Endometrial microvascular endothelial cells (primary cell): ENCODE data around the gene RAD50. TPM values are rescaled to one million over a fixed set of nuclear protein-coding genes. Genes with fewer than 3 reads are reported as not detected.
"Not testable (repeated sequence)": the region's sequence is repeated elsewhere in the genome, so short reads cannot be mapped to it uniquely, and the experiment has no call there.

Experiments
- in situ Hi-C: cut with HindIII; loops from 2 replicates; pipeline ENCODE4 v1.10.0; 2017; ENCODE audit warnings: low sequenced_read_pairs, low pct_unique_long_range_greater_than_20kb; ENCODE audit errors: inconsistent ontology term
- total RNA-seq: library from RNA; depleted of rRNA; stranded (reverse); fragments of >200 nt; gene quantifications from one replicate; pipeline ENCODE4 v1.2.3, GENCODE V29; 2015; ENCODE audit errors: inconsistent ontology term

The RAD50 gene
- total RNA-seq, 1 donor from 2014 or later: 10.5 TPM

- in situ Hi-C loops: no loop called here
These were observed 64.9 kb downstream of the RAD50 start for GRCh38 chr5:132621699-132622098.

- in situ Hi-C loops: no loop called here
These were observed 65.8 kb downstream of the RAD50 start for GRCh38 chr5:132622608-132623007.

DNA sequence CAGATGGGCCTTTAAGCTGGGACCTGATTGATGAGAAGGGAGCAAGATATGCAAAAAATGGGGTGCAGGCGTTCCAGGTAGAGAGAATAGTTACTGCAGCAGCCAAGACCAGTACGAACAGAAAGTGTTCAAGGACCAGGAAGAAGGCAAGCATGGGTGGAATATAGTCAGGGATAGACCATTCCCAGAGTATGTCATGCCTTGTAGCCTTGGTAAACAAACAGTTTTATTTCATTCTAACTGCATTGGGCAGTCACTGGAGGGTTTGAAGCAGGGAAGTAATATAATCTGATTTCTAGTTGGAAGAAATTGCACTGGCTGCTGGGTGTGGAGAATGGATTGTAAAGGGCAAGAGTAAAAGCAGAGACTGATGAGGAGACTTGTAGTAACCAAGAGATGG lies 70.7 kb downstream of the RAD50 start:
- in situ Hi-C loops: no loop called here

- in situ Hi-C loops: no loop called here
These were observed 72.0 kb downstream of the RAD50 start for GRCh38 chr5:132628814-132629213.

DNA sequence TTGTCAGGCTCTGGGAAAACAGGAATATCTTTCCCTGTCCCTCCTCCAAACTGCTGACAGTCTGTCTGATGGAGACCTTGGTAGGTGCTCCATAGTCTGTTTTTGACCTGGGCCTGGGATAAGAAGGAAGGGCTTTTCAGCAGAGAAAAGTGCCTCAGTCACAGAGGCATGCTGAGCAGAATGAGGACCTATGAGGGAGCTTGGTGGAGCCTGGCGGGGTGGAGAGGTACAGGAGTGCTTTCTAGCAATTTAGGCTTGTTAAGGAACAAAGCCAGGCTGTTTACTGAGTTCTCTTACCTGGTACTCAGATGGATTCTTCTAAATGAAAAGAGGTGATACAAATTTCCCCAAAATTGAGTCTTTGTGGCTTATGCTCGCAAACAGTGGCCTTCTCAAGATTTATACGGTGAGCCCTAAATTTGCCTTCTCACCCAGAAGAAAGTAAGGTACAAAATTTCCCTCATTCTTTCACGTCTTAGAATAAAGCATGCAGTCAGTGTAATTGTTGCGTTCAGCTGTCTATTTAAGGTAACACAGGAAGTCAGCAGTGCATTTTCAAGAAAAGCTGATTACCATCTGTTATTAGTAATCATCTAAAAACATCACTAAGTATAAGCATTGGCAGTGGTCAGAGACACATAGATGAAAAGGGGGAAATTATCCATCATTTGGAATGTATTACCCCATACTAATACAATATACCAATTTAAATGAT lies 72.6 kb downstream of the RAD50 start:
- in situ Hi-C loops: no loop called here

GRCh38 chr5:132633587-132633986 lies 76.8 kb downstream of the RAD50 start:
- in situ Hi-C loops: not testable (repeated sequence)

DNA sequence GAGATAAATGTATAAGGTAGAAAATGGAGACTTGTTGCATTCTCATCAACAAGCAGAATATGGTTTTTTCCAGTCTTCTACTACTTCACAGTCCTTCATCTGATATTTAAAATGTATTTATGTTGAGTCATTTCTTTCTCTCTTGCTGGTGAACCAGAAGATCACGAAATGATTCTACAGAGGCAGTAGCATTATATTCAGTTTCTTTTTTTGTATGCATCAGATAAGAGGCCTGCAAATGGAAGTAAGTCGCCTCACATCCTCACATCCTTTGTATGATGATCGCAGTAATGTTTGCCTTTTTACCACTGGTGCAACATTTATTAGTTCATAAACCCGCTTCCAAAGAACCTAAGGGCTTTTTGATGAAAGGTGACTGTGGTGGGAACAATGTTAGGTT lies 79.1 kb downstream of the RAD50 start:
- in situ Hi-C loops: no loop called here

GRCh38 chr5:132637241-132637640 lies 80.5 kb downstream of the RAD50 start:
- in situ Hi-C loops: no loop called here

- in situ Hi-C loops: no loop called here
These were observed 82.9 kb downstream of the RAD50 start for GRCh38 chr5:132639706-132640130.

GRCh38 chr5:132640613-132641012 lies 83.8 kb downstream of the RAD50 start:
- in situ Hi-C loops: no loop called here

DNA sequence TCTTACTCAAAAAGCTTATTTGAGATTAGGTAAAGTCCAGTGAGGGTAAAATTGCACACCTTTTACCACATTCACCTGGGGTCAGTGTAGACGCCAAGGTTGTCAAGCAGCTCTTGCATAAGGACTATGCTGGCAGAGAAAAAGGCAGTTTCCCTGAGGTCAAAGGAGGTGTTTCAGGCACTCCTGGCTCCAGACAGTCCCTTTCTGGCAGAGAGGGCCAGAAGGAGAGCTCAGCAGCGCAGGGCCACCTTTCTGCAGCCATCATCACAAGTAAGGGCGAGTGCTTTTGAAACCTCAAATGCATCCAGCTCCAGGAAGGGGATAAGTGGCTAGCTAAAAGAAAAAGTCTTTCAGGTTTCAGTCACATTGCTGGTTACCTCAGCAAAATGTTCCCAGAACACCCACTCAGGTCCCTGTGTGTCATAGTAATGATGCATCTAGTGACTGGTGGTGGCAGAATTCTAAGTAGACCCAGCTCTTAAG lies 84.5 kb downstream of the RAD50 start:
- in situ Hi-C loops: no loop called here

- in situ Hi-C loops: no loop called here
These were observed 85.1 kb downstream of the RAD50 start for GRCh38 chr5:132641841-132642240.

- in situ Hi-C loops: no loop called here
These were observed 87.4 kb downstream of the RAD50 start for GRCh38 chr5:132644177-132644576.

DNA sequence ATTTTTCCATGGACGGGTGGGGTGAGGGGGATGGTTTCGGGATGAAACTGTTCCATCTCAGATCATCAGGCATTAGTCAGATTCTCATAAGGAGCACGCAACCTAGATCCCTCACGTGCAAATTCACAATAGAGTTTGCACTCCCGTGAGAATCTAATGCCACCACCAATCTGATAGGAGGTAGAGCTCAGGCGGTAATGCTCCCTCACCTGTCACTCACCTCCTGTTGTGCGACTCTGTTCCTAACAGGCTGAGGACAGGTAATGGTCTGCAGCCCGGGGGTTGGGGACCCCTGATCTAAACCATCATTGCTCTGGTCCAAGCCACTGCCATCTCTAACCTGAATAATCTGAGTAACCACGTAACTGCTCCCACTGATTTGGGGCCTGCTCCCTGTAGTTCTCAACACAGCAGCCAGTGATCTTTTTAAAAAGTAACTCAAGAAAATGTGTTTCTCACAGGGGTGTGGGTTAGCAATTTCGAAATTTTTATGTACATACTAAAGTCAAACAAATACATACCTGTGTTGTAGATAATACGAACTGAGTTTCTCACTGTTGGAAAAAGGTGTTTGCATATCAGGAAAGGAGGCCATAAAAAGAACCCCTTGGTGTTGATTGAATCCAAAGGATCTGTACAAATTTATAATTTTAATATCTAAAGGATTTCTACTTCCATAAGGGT lies 89.9 kb downstream of the RAD50 start:
- in situ Hi-C loops: no loop called here

- in situ Hi-C loops: no loop called here
These were observed 90.7 kb downstream of the RAD50 start for GRCh38 chr5:132647473-132647872.

GRCh38 chr5:132648355-132648754 lies 91.6 kb downstream of the RAD50 start:
- in situ Hi-C loops: no loop called here

GRCh38 chr5:132651838-132652469 lies 95.2 kb downstream of the RAD50 start:
- in situ Hi-C loops: no loop called here

- in situ Hi-C loops: no loop called here
These were observed 96.9 kb downstream of the RAD50 start for GRCh38 chr5:132653716-132654115.

- in situ Hi-C loops: no loop called here
These were observed 99.3 kb downstream of the RAD50 start for GRCh38 chr5:132655821-132656773.
